Ishikawa (cell line): Measurements from ENCODE around the gene UPK2.

Experiments
- EP300 ChIP-seq: IDR thresholded peaks from 2 replicates; pipeline ENCODE4 v1.6.1; 2012; ENCODE audit warnings: borderline replicate concordance
- TF ChIP-seq, protein P1 (sequence below): IDR thresholded peaks from 2 replicates; pipeline ENCODE4 v1.6.1; 2012

DNA sequence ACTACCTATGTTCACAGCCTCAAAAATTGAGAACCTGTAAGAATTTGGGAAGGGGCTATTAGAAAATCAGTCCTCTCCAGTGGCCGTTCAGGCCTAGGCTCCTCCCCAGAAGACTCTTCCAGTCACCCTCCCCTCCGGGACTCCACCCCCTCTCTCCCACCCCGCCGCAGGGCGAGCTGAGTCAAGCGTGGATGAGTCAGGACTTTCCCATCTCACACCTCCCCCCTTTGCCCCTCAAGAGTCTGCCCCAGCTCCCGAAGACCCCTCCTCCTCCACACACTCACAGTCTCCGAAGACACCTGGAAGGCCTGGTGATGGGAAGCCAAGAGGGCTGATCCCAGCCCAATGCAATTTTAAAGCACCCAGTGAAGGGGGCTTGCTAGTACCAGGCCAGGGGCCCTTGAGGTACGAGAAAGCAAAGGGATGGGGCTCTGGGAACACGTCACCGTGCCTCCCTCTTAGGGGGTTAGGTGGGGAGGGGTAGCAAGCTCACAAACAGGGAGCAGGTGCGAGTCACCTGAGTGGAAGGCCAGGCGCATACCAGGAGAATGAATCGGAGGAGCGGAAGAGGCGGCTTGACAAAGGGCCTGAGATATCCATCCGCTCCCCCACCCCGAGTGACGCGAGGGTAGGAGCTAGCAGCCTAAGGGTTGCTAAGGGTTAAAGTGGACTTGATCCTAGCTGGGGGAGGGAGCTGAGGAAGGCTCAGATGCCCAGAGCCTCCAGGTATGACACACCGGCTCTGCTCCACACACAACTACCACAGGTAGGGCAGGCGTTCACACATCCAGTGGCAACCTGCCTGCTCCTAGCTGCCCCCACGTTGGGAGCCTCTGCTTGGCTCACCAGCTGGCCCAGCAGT lies 44.0 kb upstream of the UPK2 start:
- TF ChIP-seq, protein P1, sequence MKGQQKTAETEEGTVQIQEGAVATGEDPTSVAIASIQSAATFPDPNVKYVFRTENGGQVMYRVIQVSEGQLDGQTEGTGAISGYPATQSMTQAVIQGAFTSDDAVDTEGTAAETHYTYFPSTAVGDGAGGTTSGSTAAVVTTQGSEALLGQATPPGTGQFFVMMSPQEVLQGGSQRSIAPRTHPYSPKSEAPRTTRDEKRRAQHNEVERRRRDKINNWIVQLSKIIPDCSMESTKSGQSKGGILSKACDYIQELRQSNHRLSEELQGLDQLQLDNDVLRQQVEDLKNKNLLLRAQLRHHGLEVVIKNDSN, result peak; percentile 63
- peak; percentile 85 for TF ChIP-seq EP300
